Measurements from ENCODE around the gene IL20RB. TPM values are rescaled to one million over a fixed set of nuclear protein-coding genes. Genes with fewer than 3 reads are reported as not detected.

IL20RB gene
- total RNA-seq, 2 experiments from 2014 or later: 1.5 to 2.2 TPM

- CTCF ChIA-PET: no interaction called here
These were observed 81.8 kb downstream of the IL20RB start for GRCh38 chr3:137039570-137039969.

GRCh38 chr3:137041251-137041650 is 83.5 kb downstream of the IL20RB start:
- Histone ChIP-seq H3K27me3 (ENCODE audit: control insufficient read depth in 1 of 2, insufficient read depth in 2 of 2, low read length in 2 of 2) (no peaks in the 10 kb centered on the region), H3K27ac (ENCODE audit: low read depth in 1 of 2, low read length in 2 of 2) (no peak overlapping the region), H3K9me3 (ENCODE audit: control insufficient read depth in 1 of 2, insufficient read depth in 1 of 2, low read length in 2 of 2) (no peaks in the 10 kb centered on the region), H3K4me1 (ENCODE audit: insufficient read depth, low read length) (no peaks in the 10 kb centered on the region), H3K36me3 (ENCODE audit: insufficient read depth, low read length) (no peaks in the 10 kb centered on the region), H3K4me3 (ENCODE audit: low read length) (no peak overlapping the region)
- ChIA-PET CTCF (no interaction called here), POLR2A (interaction anchor here (1.8 kb wide), 1 partner anchor 8 kb away, joined by 6 read pairs; no protein-coding TSS in a partner anchor)
- Mint-ChIP-seq H3K4me3 (no peak overlapping the region), H3K9me3 (no peaks in the 10 kb centered on the region), H3K4me1 (ENCODE audit: low read depth) (no peaks in the 10 kb centered on the region), H3K27me3 (peaks cover 10% of the 10 kb centered on the region), H3K36me3 (ENCODE audit: low read depth) (no peaks in the 10 kb centered on the region), H3K27ac (no peak overlapping the region)
- DNase-seq: no peak
- TF ChIP-seq, protein P1, sequence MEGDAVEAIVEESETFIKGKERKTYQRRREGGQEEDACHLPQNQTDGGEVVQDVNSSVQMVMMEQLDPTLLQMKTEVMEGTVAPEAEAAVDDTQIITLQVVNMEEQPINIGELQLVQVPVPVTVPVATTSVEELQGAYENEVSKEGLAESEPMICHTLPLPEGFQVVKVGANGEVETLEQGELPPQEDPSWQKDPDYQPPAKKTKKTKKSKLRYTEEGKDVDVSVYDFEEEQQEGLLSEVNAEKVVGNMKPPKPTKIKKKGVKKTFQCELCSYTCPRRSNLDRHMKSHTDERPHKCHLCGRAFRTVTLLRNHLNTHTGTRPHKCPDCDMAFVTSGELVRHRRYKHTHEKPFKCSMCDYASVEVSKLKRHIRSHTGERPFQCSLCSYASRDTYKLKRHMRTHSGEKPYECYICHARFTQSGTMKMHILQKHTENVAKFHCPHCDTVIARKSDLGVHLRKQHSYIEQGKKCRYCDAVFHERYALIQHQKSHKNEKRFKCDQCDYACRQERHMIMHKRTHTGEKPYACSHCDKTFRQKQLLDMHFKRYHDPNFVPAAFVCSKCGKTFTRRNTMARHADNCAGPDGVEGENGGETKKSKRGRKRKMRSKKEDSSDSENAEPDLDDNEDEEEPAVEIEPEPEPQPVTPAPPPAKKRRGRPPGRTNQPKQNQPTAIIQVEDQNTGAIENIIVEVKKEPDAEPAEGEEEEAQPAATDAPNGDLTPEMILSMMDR (IDR thresholded peaks at IDR 0.05): no peak
- intact Hi-C loops (cut with DNase I, micrococcal nuclease): no loop called here
- no peak for ATAC-seq (ENCODE audit: poor library complexity)

More at GRCh38 chr3:137039570-137039969, 81.8 kb downstream of the IL20RB start:
- DNase-seq (no peak), ATAC-seq (ENCODE audit: poor library complexity) (no peak)
- TF ChIP-seq, protein P1 (IDR thresholded peaks at IDR 0.05): no peak
- Mint-ChIP-seq H3K27ac (no peak overlapping the region), H3K36me3 (ENCODE audit: low read depth) (no peaks in the 10 kb centered on the region), H3K4me3 (no peak overlapping the region), H3K9me3 (no peaks in the 10 kb centered on the region), H3K4me1 (ENCODE audit: low read depth) (no peaks in the 10 kb centered on the region), H3K27me3 (peaks cover 7% of the 10 kb centered on the region)
- Histone ChIP-seq H3K27me3 (ENCODE audit: control insufficient read depth in 1 of 2, insufficient read depth in 2 of 2, low read length in 2 of 2) (no peaks in the 10 kb centered on the region), H3K36me3 (ENCODE audit: insufficient read depth, low read length) (no peaks in the 10 kb centered on the region), H3K27ac (ENCODE audit: low read depth in 1 of 2, low read length in 2 of 2) (no peak overlapping the region), H3K9me3 (ENCODE audit: control insufficient read depth in 1 of 2, insufficient read depth in 1 of 2, low read length in 2 of 2) (no peaks in the 10 kb centered on the region), H3K4me1 (ENCODE audit: insufficient read depth, low read length) (no peaks in the 10 kb centered on the region), H3K4me3 (ENCODE audit: low read length) (no peak overlapping the region)
- intact Hi-C loops (cut with DNase I, micrococcal nuclease): loop anchor here in 1 of 2 experiments (10.0 kb wide), 1 partner anchor 905 kb away; no protein-coding TSS in a partner anchor
- POLR2A ChIA-PET: no interaction called here

GRCh38 chr3:137041686-137042085 is 83.9 kb downstream of the IL20RB start:
- H3K4me3 Mint-ChIP-seq: no peak overlapping the region
- Histone ChIP-seq H3K9me3 (ENCODE audit: control insufficient read depth in 1 of 2, insufficient read depth in 1 of 2, low read length in 2 of 2) (no peaks in the 10 kb centered on the region), H3K36me3 (ENCODE audit: insufficient read depth, low read length) (no peaks in the 10 kb centered on the region), H3K27me3 (ENCODE audit: control insufficient read depth in 1 of 2, insufficient read depth in 2 of 2, low read length in 2 of 2) (no peaks in the 10 kb centered on the region), H3K4me3 (ENCODE audit: low read length) (no peak overlapping the region), H3K4me1 (ENCODE audit: insufficient read depth, low read length) (no peaks in the 10 kb centered on the region), H3K27ac (ENCODE audit: low read depth in 1 of 2, low read length in 2 of 2) (no peak overlapping the region)
- ChIA-PET POLR2A (interaction anchor here (1.8 kb wide), 1 partner anchor 9 kb away, joined by 6 read pairs; no protein-coding TSS in a partner anchor), CTCF (no interaction called here)
- H3K27ac Mint-ChIP-seq: no peak overlapping the region
- H3K27me3 Mint-ChIP-seq: peaks cover 10% of the 10 kb centered on the region
- ATAC-seq (ENCODE audit: poor library complexity) (no peak), DNase-seq (no peak)
- H3K36me3 Mint-ChIP-seq (ENCODE audit: low read depth): no peaks in the 10 kb centered on the region
- no peaks in the 10 kb centered on the region for H3K4me1 Mint-ChIP-seq (ENCODE audit: low read depth)
- no peaks in the 10 kb centered on the region for H3K9me3 Mint-ChIP-seq
- TF ChIP-seq, protein P1 (IDR thresholded peaks at IDR 0.05): no peak
- intact Hi-C loops (cut with DNase I, micrococcal nuclease): no loop called here

Measured in CD4-positive, alpha-beta T cell (primary cell).